ENCODE data around the gene ZNF804B.

Gene ZNF804B

DNA sequence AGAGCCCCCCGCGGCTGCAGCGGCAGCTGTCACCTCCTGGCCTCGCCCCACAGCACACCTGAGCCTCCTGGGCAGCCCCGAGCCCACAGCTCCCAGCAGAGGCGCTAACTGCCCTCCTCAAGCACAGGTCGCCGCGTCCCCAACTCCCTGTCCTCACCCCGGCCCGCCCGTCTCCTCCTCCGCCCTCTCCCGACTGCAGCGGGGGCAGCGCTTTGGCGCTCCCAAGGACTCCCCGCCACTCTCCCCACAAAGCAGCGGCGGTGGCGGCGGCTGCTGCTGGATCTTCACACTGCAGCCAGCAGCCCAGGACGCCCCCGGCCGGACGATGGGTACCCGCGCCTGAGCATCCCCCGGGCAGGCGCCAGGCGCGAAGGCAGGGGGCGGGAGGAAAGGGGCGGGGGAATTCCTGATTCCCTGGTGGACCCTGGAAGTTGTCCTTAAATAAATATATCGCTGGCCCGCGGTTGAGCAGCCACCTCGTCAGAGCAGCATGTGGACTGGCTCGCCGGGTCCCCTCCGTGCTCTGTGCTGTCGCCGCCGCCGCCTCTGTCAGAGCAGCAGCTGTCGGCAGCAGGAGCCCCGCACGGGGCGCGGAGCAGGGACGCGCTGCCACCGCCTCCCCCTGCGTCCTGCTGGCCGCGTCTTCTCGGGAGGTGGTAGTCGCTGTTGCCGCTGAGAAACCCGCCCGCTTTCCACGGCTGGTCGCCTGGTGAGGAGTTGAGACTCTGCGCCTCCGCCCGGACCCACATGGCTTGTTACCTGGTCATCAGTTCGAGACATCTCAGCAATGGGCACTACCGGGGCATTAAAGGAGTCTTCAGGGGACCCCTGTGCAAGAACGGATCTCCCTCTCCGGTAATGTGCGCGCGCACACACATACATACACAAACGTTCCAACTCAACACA, at the start of gene ZNF804B:
TSS of gene ZNF804B (plus strand) at position 471 of the 906 bp plus-strand sequence. CDS start at position 748, 277 bp downstream.
- no peak for DNase-seq

DNA sequence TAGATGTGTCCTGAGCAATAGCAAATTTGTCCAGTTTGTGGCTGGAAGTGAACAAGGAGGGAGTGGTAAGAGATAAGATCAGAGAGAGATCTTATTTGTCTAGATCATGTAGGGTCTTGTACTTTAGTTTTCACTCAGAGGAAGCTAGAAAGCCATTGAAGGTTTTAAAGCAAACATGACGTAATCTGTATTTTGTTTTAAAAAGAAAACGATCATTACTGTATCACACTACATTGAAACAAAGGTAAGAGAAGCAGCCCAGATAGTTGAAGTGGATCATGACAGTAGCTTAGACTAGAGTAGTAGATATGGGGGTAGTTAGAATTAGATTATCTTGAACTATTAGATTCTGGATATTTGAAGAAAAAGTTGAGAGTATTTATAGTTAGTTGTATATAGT, 23.6 kb upstream of the ZNF804B start:
- DNase-seq: no peak

DNA sequence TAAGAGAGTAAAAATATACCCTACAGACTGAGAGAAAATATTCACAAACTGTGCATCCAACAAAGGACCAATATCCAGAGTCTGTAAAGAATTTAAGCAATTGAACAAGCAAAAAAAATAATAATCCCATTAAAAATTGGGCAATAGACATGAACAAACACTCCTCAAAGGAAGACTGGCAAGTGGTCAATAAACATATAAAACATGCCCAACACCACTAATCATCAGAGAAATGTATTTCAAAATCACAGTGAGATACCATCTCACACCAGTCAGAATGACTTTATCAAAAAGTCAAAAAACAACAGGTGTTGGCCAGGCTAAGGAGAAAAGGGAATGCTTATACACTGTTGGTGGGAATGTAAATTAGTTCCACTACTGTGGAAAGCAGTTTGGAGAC, 21.9 kb upstream of the ZNF804B start:
- no peak for DNase-seq

DNA sequence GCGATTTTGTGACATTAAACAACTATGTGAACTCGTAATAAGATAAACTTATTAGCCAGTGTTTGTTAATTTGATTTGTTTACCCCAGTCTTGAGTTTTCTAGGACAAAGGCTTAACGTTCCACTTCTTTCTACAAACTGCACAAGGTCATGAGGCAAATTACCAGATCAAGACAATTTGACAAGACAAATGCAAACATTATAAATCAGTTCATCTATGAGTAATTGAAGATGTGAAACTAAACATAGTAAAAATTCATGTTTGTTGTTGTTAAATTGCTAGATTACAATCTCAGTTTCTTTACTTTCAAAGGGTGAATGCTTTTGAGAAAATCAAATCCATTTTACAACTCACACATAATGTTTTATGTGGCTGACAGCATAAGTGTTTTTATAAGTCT, 13.4 kb upstream of the ZNF804B start:
- no peak for DNase-seq

DNA sequence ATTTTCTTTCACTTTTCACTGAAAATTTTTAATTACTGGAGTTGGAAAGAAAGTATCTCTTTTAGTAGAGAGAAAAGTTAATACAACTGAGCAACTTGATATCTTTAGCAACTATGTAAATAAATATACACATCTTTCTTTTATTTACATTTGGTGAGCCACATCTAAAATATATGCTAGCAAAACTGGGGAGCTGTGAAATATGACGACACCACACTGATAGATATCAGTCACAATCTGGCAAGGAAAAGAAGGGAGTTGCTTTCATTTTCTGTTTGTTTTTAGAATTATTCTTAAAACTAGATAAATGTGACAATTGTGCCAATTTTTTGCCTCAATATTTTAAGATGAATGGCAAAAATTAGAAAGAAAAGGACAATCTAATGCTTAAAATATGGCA, 2.7 kb upstream of the ZNF804B start:
- DNase-seq: no peak

DNA sequence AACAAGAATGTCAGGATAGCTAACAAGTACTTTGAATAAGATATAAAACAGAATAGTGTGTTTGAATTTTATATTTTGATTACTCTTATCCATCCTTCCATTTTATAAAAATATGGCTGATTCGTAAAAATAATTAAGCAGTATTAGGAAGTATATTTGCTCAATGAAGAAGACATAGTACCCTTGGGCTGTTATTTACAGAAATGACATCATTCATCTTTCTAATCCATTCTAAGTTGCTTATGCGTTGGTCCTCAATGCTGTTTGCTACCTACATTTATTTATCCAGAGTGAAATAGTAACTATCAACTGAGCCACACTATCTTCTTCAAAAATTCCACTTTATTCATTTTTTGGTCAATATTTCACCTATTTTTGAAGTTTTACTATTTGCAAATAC, 2.1 kb upstream of the ZNF804B start:
- no peak for DNase-seq

DNA sequence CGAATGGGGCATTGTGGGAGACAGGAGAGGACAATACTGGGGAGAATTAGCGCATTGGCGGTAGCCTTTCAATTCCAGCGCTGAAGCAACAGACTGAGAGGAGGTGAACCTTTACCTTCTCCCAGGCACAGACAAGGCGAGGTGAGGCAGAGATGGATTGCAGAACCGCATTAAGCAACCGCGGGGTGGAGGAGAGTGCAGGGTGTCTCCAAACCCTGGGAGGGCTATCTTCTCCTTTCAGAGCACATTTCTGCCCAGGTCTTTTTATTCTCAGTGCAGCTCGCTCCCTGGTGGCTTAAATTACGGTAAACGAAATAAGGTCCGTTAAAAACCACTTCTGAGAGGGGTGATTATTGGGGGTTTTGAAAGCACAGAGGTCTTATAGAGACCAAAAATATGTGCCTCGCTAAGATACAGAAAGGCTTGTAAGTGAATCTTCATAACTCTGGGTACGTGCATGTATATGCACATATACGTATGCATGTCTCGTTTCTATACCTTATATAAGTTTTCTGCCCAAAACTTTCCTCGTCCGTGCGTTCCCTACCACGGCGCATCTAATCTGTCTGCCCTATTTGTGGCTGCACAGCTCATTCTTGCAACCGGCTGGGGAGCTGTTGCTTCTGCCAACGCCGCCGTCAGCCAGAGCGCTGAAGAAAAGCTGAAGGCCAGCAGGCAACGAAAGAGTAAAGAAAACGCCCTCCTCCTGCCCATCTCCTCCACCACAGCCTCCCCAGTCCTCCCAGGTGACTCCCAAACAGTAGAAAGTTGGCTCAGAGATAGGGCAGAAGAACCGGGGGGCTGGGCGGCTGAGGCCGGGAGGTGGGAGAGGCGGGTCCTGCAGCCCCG, 895 bp upstream of the ZNF804B start:
- DNase-seq: no peak

DNA sequence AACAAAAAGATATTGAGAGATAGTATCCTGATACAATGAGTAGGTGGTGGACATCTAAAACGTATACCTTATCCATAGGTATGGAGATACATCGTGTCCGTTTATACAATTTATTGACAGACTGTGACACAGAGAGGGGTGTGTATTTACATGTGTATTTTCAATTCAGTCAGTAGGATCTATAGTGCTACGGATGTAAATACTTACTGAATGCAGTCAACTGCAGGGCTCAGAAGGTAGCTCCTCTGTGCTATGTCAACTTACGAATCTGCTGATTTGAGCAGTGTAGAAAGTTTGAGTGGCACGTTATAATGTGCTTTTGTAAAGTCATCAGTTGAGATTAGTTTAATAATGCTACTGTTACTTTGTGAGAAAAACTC, 626 bp downstream of the ZNF804B start:
- no peak for DNase-seq

DNA sequence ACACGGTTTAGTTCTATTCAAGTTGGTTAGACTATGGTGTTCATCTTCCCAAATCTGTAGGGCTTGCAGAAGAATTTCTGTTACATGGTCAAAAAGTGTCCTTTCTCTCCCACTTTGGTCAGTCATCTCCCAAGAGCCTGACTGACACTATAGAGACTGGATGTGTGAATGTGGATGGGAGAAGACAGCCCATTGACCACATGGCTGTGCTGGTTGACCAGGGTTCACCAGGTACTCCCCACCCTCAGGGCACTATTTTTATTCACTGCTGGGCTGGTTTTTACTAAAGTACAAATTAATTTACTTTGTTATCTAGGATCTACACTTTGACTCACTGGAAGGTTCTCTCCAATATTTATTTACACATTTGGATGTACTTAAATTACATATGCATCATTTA, 2.3 kb downstream of the ZNF804B start:
- no peak for DNase-seq

DNA sequence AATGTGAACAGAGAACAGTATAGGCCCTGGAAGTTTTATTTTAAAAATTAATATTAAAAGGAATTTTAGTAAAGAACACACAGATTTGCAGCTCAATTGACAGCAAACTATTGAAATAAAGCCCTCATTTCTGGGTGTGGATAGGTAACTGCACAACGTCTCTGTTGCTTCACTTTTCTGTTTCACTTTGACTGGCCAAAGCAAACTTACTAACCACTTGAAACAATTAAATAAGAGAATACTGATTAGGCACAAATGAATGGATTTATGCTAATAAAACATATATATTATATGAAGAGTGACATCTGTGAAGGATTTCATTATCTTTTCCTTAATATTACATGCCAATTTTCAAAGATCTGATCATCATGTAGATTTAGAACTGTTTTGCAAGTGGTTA, 11.9 kb downstream of the ZNF804B start:
- no peak for DNase-seq

DNA sequence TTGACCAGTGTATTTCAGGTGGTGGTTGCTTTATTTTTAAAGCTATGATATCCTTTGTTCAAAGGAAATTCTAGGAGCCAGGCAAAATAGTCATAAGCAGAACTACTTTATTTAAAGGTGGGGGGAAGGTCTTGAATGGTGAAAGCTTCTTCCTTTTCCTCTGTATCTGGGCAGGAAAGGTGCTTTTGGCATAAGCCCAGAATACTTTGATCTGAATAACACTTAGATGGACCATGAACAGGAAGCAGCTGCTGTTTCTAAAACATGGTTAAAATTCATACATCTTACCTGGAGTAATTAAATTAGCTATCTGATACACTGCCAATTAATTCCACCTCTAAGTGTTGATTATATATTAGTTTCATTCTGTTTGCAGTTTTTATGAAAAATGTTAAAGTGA, 13.3 kb downstream of the ZNF804B start:
- no peak for DNase-seq

DNA sequence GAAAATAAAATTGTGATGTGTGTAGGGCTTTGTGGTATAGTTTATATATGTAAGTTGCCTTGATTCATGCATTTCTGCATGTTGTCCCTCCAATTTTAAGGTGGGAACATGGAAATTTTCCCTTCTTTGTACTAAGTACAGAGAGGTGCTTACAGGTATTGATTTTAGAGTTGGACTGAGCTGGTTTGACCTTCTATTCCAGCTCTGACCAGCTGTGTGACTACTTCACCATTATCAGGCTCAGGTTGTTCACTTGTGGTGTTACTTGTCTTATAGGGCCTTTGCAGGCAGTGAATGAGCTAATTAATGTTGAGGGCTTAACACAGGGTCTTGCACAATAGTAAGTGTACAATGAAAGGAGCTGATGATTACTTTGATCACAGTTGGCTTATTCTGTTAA, 16.3 kb downstream of the ZNF804B start:
- no peak for DNase-seq

DNA sequence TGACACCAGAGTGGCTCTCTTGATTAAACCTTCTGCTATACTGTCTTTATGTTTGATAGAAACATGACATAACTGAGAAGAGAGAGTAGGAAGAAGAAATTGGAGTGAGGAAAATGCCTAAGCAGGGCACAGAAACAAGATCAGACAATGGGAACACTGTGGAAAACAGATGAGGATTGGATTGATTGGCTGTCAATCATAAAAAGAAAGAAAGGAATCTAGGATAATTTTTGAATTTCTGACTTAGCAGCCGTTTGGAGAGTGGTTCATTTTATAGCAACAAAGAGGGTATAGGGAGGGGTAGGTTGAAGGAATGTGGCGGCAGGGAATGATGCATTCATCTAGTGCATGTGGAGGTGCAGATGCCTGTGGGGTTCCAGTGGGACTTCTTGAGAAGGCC, 28.3 kb downstream of the ZNF804B start:
- DNase-seq: no peak

DNA sequence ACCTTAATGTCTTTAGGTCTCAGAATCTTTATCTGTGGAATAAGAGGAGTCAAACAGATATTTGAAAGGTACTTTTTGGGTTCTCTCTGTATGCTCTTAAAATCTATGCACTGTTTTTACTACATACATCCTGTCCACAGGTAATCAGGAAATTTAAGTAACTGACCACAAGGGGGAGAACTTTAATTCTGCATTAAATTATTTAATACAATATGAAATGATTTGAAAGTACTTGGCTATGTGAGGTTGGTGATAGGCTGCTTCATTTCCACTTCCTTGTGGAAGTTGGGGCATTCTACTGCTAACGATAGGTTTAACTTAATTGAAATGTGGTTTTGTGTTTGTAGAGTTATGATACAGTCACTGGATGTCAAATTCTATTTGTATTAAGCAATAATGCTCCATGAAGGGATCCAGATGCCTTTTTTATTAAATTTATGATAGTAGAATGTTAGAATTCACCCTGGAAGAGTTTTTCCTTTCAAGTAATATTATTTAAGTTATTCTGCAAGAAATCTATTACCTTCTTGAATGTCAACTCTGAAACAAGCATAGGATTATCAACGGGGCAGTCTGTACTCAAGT, 30.1 kb downstream of the ZNF804B start:
- no peak for DNase-seq

DNA sequence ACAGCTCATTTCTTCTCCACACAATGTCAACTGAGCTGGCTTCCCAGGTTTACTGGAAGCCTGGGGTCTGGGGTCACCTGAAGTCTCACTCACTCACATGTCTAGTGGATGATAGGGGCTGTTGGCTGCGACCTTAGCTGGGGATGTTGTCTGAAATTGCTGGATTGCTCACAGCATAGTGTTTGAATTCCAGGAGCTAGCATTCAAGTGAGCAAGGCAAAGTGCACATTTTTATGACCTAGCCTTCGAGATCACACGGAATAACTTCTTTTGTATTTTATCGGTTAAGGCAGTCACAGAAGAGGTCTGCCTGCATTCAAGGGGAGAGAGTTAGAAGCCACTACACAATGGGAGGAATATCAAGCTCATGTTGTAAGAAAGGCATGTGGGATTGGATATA, 32.4 kb downstream of the ZNF804B start:
- DNase-seq: no peak

DNA sequence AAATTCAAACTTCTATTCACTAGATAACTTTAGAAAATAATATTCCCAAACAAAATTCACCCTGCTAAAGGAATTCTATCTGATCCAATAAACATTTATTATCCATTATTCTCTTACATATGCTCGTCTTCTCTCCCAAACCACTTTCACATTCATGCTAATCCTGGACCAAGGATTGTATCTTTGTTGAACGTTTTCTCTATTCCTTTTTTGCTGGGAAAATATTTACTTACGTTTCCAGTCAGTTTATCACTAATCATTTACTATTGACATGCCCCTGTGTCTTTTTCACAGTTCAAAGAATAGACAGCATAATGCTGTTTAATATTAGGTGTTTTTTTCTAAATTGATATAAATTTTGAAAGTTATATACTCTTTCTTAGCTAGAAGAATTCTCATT, 32.9 kb downstream of the ZNF804B start:
- no peak for DNase-seq

DNA sequence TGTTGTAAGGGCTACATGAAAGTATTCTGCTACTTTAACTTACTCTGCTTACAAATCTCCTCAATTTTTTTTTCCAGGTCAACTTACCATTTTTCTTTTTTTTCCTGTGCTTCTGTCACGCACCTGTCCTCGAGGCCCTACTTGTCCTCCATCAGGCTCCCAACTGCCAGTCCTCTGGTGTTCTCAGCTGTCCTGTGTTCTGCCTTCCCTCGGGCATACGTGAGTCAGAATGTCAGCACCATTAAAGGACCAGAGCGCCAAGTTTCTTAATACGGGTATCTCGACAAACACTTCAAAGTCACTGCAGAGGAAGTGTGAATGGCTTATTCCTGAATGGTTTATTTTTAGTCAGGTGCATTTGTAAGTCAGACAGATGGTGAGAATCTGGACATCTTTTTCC, 36.1 kb downstream of the ZNF804B start, which contains the start of gene TEX47:
TSS of gene TEX47 (minus strand) at position 185 of the 400 bp plus-strand sequence. CDS start 795 bp downstream, outside the sequence.
- DNase-seq: no peak

DNA sequence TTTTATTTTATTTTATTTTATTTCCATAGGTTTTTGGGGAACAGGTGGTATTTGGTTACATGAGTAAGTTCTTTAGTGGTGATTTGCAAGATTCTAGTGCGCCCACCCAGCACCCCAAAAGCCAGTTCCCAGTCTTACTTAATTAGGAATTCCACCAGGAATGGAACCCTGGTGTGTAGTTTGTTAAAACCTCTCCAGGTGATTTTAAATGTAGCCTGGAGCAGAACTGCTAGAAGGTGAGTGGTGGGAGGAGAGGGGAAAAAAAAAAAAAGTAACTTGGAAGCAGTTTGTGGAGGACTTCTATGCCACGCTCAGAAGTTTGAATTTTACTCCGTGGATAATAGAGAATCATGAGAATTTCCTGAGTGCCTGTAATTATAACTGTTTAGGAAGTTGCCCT, 41.5 kb downstream of the ZNF804B start:
- DNase-seq: no peak

DNA sequence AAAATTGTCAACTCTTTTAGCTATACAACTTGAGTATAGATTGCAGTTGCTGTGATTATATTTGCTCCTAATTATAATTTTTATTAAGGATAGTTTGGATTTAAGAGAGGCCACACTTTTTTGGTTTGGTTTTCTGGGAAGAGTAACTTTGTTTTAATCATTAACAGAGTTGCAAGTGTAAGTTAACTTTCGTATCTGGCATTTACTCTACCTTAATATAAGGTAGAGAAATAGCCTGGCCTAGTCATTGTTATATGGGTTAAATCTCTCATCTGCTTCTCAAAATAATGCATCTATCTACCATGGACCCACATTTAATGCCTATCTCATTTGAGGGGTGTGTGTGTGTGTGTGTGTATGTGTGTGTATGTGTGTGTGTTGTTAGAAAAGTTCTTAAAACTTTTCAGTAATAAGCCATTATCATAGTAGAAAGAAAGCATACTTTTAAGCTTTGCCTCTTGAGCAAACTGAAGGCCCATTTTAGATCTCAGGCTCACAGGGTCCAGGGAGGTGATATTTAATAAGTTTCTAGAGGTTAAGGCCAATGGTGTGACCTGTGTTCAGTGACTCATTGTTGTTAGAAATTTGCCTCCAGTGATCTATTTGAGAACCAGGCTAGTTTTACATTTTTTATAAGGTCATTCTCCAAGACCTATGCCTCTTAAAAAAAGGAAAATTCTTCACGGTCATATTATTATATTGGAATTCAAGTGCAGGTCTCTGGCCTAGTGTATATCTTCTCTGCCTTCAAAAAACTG, 47.0 kb downstream of the ZNF804B start:
- no peak for DNase-seq

DNA sequence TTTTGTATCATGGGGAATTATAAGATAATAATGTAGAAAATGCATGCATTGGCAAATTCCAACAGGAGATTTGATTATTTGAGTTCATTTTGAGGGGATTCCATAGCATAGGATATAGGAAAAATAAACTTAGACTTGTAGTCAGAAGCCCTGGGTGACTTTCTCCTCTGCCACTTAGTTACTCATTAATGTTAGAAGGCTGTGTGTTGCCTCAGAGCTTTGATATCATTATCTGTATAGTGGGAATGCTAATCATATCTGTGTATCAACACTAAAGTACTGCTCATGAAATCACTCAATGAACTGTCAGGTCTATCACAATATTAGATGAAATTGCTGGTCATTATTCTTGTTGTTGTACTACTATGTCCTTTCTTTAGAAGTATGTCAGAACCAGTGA, 59.1 kb downstream of the ZNF804B start:
- no peak for DNase-seq

DNA sequence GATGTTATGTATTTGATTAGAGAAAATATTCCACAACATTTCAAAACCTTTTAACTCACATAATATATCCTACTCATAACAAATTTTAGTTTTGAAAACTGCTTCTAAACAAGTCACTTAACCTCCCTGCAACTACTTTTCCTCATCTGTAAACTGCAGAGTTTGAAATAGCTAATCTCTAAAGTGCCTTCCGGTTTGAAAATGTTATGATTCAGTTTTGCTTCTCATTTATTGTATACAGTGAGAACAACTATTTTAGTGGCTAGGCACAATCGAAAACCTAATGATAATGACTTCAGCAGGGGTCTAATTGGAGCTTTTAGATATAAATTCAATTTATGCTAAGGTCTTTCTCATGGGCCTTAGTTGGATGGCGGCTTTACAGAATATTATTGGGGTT, 66.7 kb downstream of the ZNF804B start:
- no peak for DNase-seq

DNA sequence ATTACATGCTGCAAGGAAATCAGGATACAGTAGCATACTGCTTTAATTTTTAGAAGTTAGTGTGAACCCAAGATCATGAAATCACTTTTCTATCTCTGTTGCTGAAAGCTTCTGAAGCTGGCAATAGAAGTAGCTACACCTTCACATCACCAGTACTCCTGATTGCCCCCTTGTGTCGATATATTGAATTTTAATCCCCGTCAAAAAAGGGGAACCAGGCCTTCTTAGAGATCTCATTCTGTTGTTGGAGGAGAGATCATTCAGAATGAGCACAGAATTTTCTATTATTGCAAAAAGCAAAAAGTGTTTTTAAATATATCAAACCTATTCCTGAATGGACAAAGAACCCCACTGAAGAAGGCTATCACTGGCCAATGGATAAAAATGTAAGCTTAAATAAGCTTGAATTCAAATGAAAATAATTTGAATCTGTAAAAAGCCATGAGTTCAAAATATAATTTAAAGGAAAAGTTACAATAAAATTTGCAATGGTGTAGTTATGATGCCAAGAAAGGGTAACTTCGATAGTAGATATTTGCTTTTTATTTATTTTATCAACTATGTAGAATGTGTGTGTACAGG, 75.7 kb downstream of the ZNF804B start:
- no peak for DNase-seq
